CD4-positive, alpha-beta T cell treated with Interleukin-17A for 1 hour (primary cell): ENCODE measurements around the gene PLXNB3.

Experiments used
- DNase-seq: peaks from one replicate; pipeline ENCODE4 v3.0.0-alpha.2; 2020

PLXNB3 gene

DNA sequence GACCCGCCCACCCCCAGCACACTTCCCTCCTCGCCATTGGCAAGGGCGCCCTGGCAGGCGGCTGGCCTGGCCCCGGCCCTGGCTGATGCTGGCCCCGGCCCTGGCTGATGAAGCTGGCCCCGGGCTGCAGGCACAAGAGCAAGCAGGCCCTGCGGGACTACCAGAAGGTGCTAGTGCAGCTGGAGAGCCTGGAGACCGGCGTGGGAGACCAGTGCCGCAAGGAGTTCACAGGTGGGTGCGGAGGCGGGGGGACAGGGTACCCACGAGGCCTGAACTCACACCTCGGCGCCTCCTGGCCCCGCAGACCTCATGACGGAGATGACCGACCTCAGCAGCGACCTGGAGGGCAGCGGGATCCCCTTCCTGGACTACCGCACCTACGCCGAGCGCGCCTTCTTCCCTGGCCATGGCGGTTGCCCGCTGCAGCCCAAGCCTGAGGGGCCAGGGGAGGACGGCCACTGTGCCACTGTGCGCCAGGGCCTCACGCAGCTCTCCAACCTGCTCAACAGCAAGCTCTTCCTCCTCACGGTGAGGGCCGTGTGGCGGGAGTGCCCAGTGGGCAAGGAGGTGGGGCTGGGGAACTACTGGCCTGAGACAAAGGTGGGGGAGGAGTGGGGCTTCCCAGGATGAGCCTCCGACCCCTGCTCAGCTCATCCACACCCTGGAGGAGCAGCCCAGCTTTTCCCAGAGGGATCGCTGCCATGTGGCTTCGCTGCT lies 10.7 kb downstream of the PLXNB3 start:
- DNase-seq: no peak

DNA sequence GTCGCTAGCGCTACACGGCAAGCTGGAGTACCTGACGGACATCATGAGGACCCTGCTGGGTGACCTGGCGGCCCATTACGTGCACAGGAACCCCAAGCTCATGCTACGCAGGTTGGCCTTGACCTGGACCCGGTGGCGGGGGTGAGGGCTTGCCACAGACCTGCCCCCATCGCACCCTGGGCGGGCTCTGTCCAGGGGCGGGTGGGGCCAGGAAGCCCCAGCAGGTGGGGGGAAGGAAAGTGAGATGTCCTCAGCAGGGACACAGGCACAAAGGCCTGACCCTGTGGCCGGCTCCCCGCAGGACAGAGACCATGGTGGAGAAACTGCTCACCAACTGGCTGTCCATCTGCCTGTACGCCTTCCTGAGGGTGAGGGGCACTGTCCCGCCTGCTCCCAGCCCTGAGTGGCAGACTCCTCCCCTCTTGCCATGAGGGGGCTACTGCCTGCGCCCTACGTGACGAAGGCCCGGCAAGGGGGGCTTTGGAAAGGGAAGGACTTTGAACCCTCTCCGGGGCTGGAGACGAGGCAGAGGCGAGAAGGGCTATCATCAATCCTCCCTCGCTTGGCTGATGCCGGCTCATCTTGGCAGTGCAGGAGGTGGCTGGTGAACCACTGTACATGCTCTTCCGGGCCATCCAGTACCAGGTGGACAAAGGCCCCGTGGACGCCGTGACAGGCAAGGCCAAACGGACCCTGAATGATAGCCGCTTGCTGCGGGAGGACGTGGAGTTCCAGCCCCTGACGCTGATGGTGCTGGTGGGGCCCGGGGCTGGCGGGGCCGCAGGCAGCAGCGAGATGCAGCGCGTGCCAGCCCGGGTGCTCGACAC lies 11.5 kb downstream of the PLXNB3 start:
- DNase-seq: no peak

DNA sequence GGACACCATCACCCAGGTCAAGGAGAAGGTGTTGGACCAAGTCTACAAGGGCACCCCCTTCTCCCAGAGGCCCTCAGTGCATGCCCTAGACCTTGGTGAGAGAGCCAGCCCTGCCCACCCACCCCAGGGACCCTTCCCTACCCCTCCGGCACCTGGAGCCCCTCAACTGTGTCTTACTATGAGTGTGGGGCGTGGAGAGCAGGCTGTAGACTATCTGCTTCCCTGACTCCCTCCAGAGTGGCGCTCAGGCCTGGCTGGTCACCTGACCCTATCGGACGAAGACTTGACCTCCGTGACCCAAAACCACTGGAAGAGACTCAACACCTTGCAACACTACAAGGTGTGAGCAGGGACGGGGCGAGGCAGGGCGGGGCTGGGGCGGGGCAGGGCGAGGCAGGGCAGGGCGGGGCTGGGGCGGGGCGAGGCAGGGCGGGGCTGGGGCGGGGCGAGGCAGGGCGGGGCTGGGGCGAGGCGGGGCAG lies 12.1 kb downstream of the PLXNB3 start:
- no peak for DNase-seq

DNA sequence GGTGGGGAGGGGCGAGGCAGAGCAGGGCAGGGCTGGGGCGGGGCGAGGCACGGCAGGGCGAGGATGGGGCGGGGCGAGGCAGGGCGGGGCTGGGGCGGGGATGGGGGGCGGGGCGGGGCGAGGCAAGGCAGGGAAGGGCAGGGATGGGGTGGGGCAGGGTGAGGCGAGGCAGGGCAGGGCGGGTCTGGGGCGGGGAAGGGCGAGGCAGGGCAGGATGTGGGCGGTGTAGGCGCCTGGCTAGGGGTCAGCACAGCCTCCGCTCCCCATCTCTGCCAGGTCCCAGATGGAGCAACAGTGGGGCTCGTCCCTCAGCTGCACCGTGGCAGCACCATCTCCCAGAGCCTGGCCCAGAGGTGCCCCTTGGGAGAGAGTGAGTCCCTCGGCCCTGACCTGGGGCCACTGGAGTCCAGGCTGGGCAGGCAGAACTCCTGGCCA lies 12.6 kb downstream of the PLXNB3 start:
- DNase-seq: no peak

DNA sequence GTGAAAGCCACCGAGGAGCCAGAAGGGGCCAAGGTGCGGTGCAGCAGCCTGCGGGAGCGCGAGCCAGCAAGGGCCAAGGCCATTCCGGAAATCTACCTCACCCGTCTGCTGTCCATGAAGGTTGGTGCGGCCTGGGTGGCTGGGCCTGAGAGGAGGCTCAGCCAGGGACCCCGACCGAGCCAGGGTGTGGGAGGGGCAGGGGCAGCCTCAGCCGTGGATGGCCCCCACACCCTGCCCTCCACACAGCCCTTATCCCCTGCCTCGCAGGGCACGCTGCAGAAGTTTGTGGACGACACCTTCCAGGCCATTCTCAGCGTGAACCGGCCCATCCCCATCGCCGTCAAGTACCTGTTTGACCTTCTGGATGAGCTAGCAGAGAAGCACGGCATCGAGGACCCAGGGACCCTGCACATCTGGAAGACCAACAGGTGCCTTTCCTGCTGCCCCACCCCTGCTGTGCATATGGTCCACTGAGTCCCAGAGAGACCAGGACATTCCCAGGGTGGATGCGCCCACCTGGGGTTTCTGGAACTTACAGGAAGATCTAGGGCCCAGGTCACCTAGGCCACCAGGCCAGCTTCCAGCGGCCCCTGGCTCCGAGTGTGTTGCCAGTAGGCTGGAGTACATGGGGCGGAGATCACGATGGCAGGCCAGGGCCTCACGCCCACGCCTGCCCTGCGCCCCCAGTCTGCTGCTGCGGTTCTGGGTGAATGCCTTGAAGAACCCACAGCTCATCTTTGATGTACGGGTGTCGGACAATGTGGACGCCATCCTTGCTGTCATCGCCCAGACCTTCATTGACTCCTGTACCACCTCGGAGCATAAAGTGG lies 13.4 kb downstream of the PLXNB3 start:
- DNase-seq: no peak

DNA sequence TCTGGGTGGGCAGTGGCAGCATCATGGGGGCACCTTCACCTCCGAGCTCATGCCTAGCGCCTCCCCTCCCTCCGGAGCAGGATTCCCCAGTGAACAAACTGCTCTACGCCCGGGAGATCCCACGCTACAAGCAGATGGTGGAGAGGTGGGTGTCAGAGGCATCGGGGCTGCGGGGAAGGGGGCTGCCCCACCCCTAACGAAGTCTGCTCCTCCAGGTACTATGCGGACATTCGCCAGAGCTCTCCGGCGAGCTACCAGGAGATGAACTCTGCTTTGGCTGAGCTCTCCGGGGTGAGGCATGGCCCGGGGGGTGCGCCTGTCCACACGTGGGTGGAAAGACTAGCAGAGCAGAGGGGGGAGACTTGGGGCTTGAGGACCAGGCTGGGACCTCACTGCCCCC lies 14.1 kb downstream of the PLXNB3 start:
- no peak for DNase-seq

DNA sequence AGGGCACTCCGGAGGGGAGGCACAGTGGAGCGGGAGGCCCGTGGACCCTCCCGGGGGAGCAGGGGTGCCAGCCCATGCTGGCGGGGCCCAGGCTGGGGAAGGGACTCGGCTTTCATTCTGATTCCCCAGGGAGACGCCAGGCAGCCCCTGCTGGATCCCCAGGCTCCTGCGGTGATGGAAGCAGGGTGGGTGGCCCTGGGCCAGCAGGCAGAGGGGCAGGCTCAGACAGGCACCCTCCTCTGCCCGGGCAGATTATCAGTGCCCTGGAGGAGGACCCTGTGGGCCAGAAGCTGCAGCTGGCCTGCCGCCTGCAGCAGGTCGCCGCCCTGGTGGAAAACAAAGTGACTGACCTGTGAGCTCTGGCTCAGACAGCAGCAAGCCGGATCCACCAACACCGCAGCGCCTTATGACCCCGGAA lies 14.6 kb downstream of the PLXNB3 start:
- no peak for DNase-seq

DNA sequence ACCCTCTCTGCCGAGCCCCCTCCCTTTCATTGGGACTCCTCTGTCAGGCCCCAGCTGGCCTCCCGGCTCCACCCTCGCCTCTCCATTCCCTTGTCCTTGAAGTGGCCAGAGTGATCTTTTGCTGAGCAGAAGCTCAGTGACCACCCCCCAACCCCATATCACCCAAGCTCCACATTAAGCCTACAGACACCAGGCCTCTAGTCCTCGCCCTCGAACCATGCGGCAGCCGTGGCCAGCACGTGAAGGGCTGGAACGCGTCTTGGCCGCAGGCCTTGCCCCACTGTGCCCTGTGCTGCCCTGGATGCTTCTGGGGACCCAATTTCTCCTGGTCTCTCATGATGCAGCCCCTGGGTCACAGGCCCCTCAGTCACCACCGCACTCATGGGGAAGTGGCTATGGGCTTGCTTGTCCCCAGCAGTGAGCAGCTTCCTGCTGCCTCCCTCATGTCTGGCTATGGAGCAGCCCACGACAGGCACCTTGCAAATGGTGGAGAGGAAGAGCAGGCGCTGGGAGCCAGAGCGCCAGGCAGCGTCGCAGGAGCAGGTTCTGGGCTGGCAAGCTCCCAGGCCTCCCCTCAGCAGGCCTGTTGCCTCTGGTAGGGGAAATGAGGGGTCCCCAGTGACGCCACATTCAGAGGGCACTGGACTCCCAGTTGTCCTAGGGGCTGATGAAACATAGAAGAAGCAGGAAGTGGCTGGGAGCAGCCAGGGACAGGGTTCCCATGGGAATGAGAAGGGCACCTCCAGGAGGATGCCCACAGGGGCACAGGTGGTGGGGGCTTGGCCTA lies 16.0 kb downstream of the PLXNB3 start:
- no peak for DNase-seq

DNA sequence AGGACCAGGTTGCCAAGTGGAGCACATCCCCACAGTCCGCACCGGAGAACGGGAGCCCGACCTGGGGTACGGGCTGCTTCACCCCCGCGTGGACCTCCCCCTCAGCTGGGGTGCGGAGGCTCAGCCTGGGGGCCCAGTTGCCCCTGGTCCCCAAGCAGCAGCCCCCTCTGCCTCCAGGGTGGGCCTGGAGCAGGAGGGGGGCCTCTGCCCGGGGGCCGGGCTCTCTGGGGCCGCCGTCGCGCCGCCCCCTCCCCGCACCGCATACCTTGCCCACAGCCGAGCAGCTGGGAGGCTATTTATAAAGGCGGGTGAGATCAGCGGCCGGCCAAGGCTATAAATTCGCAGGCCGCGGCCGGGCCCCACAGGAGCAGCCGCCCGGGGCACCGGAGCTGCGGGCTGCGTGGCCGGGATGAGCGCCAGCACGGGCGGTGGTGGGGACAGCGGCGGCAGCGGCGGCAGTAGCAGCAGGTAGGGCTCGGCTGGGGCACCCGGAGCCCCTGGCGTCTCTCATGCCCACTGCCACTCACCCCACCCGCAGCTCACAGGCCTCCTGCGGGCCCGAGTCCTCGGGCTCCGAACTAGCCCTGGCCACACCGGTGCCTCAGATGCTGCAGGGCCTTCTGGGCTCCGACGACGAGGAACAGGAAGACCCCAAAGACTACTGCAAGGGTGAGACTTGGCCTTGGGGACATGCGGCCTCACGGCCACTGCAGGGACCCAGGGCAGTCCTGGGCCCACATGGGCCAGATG lies 16.8 kb downstream of the PLXNB3 start, which contains the start of gene SRPK3:
TSS of gene SRPK3 (plus strand) at position 364 of the 750 bp plus-strand sequence. CDS start at position 410, 46 bp downstream.
- no peak for DNase-seq

DNA sequence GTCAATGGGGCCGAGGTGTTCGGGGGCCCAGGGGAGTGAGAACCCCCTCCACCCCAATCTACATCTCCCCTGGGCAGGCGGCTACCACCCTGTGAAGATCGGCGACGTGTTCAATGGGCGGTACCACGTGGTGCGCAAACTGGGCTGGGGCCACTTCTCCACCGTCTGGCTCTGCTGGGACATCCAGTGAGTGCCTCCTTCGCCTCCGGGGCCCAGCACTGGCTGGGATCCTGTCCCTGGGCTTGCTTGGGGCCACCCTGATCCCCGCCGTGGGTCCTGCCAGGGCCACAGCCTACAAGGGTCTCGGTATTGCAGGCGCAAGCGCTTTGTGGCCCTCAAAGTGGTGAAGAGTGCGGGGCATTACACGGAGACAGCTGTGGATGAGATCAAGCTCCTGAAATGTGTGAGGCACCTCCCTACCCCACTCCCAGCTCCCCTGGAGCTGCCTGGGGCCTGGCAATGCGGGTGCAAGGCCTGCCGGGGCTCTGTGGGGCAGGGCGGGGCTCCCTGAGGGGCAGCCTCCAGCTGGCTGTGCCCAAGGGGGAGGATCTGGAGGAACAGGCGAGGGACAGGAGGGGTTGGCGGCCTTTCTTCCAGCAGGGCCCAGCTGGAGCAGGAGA lies 17.5 kb downstream of the PLXNB3 start:
- DNase-seq: no peak

DNA sequence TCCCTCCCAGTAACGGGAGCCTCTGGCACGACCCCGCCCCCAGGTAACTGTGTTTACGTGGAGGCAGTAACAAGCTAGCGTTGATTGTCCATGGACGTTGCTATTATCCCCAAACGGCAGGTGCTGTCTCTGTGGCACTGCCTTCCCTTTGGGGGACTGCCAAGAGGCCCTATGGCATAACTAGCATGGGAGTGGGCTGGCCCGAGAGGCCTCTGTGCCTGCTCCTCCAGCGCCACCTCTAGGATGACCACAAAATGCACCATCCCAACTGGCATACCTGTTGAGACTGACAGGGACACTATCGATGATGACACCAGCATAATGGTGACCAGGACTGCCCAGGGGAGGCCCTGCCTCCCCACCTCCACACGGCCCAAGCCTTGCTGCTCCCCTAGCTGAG lies 18.3 kb downstream of the PLXNB3 start:
- DNase-seq: no peak

DNA sequence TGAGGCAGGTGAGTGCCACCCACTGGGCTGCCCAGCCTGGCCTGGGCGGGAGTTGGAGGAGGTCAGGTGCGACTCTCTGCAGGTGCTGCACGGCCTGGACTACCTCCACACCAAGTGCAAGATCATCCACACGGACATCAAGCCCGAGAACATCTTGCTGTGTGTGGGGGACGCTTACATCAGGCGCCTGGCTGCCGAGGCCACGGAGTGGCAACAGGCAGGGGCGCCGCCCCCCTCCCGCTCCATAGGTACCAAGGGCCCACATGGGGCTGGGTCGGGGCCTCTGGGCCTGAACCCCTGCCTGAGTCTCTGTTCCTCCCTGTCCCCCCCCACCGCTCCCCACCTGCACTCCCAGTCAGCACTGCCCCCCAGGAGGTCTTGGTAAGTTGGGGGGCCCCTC lies 18.8 kb downstream of the PLXNB3 start:
- no peak for DNase-seq

DNA sequence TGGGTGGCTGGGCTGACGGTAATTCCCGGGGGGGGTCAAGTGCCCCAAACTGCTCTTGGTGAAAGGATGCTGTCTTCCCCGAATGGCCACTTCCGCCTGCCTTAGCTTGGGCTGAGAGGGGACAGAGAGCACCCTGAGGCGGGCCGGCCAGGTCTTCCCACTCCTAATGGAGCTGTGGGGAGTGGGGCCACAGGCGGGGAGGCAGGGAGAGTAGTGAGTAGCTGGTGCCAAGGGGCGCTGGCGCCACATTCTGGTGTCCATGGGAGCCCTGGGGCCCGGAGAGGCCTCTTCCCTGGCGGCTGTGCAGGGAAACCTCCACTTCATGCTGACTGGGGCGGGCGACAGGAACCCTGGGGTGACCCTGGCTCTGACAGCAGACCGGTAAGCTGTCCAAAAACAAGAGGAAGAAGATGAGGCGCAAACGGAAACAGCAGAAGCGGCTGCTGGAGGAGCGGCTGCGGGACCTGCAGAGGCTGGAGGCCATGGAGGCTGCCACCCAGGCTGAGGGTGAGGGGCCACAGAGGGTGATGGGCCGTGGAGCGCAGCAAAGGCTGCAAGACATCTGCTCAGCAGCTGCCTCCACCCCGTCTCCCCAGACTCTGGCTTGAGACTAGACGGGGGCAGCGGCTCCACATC lies 19.4 kb downstream of the PLXNB3 start:
- DNase-seq: no peak

DNA sequence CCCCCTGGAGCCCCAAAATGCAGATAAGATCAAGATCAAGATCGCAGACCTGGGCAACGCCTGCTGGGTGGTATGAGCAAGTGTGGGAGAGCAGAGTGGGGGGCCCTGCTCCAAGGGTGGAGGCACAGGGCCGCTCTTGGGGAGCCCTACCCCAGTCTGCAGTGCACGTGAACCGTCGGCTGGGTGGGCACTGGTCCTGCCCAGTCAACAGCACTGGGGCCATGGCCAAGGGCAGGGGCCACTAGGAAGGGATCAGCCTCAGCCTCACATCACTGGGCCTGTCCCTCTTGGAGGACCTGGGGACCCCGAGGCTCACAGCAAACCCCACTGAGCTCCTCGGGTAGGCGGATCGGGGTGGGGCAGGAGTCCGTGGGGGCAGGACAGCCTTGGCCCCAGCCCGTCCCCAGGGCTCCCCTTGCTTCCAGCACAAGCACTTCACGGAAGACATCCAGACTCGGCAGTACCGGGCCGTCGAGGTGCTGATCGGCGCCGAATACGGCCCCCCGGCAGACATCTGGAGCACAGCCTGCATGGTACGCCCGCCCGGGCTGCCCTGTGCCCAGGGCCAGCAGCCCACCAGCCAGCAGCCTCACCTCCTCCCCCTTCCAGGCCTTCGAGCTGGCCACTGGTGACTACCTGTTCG lies 20.4 kb downstream of the PLXNB3 start:
- DNase-seq: no peak

DNA sequence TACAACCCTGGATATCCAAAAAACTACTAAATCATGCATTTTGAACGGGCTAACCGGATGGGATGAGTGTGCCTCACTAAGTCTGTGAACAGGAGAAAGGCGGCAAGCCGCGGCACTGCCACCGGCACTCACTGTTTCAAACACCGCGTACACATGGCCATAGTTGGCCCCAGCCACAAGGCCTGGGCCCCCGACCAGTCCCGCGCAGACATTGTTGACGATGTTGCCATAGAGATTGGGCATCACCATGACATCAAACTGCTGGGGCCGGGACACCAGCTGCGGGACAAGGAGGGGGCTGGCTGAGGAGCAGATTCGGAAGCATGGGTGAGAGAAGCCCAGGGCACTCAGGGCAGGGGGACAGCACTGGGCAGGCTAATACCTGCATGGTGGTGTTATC lies 22.6 kb downstream of the PLXNB3 start:
- no peak for DNase-seq

DNA sequence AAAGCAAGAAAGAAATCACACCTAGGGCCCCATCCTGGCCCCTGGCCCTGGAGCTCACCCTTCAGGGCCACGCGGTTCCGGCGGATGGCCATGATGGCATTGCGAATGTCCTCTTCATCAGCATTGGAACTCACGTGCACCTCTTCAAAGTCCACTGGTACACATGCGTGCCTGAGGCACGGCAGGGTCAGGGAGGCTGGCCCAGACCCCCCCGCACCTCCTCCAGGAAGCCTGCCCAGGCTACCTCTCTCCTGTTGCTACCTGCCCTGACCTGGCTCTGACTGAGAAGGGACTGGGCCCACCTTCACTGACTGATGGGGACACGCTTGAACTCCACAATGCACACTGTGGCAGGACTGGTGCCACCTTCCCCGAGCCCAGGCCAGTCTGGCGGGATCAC lies 25.6 kb downstream of the PLXNB3 start:
- DNase-seq: no peak

DNA sequence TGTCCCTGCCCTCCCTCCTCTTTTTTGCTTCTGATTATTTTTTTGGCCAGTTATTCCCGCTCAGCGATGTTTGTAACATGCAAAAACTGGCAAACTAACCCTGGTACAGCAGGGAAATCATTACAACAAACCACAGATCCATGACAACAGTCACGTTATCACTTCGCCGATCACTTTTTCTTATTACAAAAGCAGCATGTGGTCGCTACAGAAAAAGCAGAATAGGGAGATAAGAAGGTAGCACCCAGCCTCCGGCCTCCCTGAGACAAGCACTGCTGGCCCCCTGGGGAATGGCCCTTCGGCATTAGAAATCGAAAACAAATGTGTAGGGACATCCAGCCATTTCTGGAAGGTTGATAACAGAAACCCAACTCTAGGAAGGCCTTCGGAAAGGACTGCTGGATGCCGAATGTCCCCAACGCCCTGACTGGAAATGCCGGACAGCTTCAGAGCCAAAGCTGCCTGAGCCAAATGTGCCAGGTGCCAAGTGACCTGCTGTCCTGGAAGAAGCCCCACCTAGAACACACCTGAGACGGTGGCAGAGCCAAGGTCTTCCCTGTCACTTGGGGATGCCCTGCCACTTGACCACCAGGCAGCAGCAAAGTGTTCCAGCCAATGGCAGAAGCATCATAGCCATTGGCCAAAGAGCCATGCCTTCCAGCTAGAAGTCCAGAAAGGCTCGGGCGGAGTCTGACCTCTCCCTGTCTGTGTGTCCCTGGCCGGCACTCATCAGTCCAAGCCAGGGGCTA lies 27.2 kb downstream of the PLXNB3 start:
- DNase-seq: no peak

DNA sequence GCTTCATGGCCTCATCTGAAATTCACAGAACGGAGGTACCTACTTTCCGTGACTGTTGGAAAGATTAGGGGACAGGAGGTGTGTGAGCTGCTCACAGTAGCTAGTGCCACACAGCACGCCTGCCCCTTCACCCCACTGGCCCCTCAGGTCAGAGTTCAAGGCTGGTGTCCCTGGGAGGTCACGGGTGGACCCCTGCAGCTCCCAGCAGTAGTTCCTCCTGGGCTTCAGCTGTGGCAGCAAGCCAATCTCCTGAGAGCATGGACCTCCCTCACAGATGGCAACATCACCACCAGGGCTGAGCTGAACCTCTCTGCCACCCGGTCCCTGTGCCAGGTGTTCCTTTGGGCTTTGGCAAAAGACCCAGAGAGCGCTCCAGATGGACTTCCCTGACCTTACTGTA lies 28.3 kb downstream of the PLXNB3 start:
- no peak for DNase-seq

DNA sequence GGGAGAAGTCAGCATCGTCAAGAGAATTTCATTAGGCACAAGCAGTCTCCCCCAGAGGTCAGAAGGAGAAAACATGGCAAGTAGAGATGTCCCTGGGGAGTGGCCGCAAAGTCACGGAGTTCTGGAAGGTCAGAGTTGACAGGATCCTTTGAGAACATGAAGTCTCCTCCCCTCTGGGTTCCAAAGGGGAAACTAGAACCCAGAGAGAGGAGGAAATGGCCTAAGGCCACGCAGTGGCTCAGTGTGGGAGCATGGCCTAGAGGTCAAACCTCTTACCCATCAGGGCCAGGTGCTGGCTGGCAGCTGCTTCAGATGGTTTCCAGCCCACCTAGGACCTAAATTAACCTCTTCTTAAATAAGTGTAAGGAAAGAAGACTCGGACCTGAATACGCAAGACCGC lies 29.2 kb downstream of the PLXNB3 start:
- no peak for DNase-seq
